HG03342 (cell line): ENCODE measurements around the gene ESR1.
A peak's percentile ranks its signal among the peaks of the same experiment; 100 is the strongest.
"Not testable (repeated sequence)": the region's sequence is repeated elsewhere in the genome, so short reads cannot be mapped to it uniquely, and the experiment has no call there.

Source experiments
- ATAC-seq: cut with Tn5 transposase; IDR thresholded peaks from one replicate; pipeline ENCODE4 v1.9.1; 2021; ENCODE audit warnings: mild to moderate bottlenecking, moderate library complexity; ENCODE audit not compliant: unreplicated experiment

Gene ESR1

GRCh38 chr6:152123076-152123475 lies 315.6 kb downstream of the ESR1 start:
- no peak for ATAC-seq

DNA sequence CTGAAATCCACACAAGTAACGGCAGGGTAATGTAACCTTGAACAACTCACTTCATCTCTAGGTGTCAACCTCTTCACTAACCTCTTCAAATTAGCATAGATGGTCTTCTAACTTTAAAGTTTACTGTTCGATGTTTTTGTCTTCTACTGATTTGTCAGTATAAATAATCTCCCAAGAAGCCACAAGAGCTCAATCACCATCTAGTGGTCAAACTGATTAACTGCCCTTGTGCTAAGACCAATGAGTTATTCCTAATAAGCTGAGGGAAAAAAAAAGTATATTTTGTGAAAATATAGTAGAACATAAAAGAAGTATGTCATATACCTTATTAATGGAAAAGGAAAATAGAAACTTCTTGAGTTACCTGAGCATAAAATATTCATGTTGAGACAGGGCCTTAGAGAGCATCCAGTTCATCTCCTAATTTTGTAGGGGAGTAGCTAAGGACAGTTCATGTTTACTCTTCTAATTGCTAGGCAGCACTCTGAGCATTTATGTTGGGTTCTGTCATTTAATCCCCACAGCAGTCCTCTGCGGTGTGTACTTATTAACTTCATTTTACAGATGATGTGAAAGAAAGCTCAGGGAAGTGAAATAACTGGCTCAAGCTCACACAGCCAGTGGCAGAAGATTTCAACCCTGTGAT lies 317.1 kb downstream of the ESR1 start:
- peak; percentile 72 for ATAC-seq

DNA sequence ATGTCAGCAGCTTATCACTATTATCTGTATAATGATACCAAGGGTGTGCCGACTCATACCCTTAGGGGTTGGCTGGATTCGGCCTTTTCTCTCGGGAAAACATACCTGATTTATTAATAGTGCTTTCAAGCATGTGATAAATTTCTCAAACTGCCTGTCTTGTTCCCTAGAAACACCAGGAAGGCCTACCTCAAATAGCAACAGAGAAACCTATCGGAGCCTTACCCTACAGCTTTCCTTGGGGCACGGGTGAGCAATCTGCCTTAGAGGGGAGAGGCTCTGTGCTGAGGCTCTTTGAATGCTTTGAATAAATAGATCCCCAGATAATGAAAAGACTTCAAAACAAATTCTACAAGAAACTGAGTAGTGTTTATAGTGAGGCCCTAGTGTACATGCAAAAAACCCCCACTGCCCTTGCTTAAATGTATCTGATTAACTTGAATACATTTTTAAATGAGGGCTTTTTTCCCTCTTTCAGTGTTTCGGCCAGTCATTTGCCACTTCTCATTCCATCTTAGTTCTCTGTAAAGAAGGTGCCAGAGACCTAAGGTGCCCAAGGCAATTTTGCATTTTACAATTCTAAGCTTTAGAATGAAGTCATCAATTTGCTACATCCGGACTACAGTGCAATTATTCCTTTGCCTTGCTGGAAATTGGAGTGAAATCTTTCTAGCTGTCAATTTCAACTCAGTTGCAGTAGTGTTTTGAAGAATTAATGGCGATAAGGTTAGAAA lies 320.1 kb downstream of the ESR1 start:
- no peak for ATAC-seq

GRCh38 chr6:152129691-152130151 lies 322.2 kb downstream of the ESR1 start:
- no peak for ATAC-seq

- ATAC-seq = no peak
These were observed 323.0 kb downstream of the ESR1 start for GRCh38 chr6:152130441-152130840.

GRCh38 chr6:152135755-152136448 lies 328.4 kb downstream of the ESR1 start:
- ATAC-seq = no peak

GRCh38 chr6:152136449-152136825 lies 329.0 kb downstream of the ESR1 start:
- no peak for ATAC-seq

DNA sequence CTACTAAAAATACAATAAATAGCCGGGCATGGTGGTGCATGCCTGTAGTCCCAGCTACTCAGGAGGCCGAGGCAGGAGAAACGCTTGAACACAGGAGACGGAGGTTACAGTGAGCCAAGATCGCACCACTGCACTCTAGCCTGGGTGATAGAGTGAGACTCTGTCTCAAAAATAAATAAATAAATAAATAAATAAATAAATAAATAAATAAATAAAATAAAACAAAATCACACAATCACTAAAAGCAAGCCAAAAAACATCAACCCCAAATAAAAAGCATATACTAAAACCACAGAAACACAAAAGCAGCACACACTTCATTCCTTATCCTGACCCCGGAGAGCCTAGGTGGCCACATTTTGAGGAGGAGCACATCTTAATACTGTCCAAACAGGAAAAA lies 330.9 kb downstream of the ESR1 start:
- ATAC-seq = not testable (repeated sequence)

- ATAC-seq = no peak
These were observed 334.6 kb downstream of the ESR1 start for GRCh38 chr6:152142105-152142504.

- ATAC-seq = no peak
These were observed 335.9 kb downstream of the ESR1 start for GRCh38 chr6:152143359-152143758.

DNA sequence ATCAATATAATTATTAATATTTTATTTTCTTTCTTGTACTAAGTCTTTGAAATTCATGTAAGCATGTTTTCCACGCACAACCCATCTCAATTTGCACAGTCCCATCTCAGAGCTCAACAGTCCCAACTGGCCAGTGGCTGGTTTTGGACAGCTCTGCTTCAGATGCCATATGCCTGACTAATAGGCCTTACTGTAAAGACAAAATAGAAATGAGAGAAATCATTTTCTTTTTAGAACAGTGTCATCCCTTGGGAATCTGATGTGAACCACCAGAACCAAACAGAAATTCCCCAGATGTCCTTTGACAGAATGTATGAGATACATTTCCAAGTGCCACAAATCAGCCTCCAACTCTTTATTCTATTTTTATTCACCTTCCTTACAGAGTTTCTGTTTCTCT lies 338.9 kb downstream of the ESR1 start:
- ATAC-seq = no peak

GRCh38 chr6:152147269-152147668 lies 339.8 kb downstream of the ESR1 start:
- no peak for ATAC-seq

DNA sequence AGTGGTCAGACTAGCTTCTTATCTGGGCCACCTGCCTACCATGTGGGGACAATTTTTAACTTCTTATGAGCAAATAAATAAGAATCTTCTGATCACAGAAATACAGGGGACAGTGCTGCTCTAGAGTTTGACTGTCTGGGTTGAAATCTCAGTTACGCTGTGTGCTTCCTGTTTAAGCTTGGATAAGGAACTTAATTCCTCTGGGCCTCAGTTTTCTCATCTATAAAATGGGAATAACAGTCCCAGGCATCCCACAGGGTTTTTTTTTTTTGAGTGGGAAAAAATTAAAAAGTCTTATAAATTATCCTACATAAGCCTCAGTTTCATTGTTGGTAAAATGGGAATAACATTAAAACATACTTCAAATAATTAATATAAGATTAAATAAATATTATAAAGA lies 340.9 kb downstream of the ESR1 start:
- no peak for ATAC-seq

DNA sequence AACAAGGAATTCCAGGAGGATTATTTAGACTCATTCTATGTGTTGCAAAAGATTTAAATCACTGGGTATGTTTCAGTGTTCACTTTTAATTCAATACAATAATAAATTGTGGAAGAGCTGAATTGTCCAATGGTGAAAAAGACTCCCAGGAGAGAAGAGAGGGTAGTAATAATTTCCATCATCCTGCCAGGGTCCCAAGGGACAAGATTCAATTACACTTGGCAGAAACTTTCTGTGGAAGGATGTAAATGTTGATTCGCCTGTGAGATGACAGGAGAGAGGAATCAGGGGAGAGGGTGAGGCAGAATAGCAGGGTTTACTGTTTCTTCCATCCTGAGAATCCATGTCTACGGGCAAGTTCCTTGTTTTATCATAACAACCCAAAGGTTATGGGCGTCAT lies 342.7 kb downstream of the ESR1 start:
- no peak for ATAC-seq

DNA sequence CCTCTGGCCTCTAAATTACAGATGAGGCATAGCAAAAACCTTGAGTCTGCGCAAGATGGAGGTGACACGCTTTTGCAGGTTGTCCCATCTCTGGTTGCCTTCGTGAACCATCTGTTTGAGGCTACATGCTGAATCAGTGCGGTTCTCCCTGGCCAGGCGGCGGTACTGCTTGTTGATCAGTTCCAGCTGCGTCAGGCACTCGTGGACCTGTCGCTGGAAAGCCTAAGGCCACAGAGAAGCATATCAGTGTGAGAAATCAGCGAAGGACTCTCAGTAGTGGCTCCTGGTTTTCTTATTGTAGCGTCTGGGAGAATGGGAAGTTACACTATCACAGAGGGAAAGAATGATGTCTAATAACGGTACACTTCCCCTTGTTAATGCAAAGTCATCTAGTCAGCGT lies 344.4 kb downstream of the ESR1 start:
- no peak for ATAC-seq

GRCh38 chr6:152154559-152155356 lies 347.3 kb downstream of the ESR1 start:
- no peak for ATAC-seq

- ATAC-seq = no peak
These were observed 348.3 kb downstream of the ESR1 start for GRCh38 chr6:152155792-152156191.

GRCh38 chr6:152160346-152160745 lies 352.9 kb downstream of the ESR1 start:
- ATAC-seq = peak; percentile 95

DNA sequence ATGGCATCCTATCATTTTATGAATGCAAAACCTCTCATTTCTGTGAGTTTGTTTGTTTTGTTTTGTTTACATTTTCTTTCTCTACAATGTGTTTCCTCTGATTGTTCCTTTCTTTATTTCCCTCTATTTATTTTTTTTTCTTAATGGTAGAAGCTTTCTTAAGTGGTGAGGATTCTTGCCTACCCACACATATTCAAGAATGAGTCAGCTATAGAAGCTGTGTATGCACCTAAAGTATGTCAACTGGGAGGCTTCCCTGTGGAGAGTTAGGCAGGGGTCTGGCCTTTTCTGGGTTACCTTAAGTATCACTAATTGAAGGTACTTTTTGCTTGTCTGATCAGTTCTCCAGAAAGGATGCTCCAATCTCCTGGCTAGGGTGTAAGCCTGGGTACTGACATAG lies 354.0 kb downstream of the ESR1 start:
- ATAC-seq = no peak

DNA sequence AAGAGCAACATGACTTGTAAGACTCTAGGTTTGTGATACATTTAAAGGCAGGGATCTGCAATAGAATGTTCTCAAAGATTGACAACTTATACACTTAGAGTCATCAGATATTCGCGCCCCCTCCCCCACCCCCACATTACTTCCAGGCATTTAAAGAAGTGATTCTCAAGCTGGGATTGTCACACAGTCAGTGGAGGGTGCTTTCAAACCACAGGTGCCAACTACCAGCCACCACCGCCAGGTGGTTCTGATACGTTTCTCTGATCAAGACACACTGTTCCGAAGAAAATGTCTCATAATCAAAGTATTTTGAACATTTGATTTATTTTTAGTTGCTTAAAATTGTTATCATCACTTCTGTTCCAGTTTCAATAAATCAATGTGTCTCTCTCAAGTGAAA lies 357.5 kb downstream of the ESR1 start:
- ATAC-seq = no peak

GRCh38 chr6:152166497-152166896 lies 359.0 kb downstream of the ESR1 start:
- no peak for ATAC-seq
